HG02588 (cell line): ENCODE results near the gene UQCRHL.
"Not testable (repeated sequence)": the region's sequence is repeated elsewhere in the genome, so short reads cannot be mapped to it uniquely, and the experiment has no call there.

Experiments used
- ATAC-seq: cut with Tn5 transposase; IDR thresholded peaks from one replicate; pipeline ENCODE4 v1.9.1; 2021; ENCODE audit warnings: mild to moderate bottlenecking, moderate library complexity; ENCODE audit not compliant: unreplicated experiment

Gene UQCRHL

GRCh38 chr1:15835741-15836510 is 28.5 kb upstream of the UQCRHL start:
- ATAC-seq, result peak; percentile 53

- peak; percentile 2 for ATAC-seq
Observed at GRCh38 chr1:15835205-15835740, 27.8 kb upstream of the UQCRHL start.

- peak; percentile 45 for ATAC-seq
Observed at GRCh38 chr1:15834406-15835204, 27.2 kb upstream of the UQCRHL start.

GRCh38 chr1:15833842-15834405 is 26.5 kb upstream of the UQCRHL start:
- no peak for ATAC-seq

- ATAC-seq, result no peak
Observed at GRCh38 chr1:15833069-15833679, 25.7 kb upstream of the UQCRHL start.

- ATAC-seq, result no peak
Observed at GRCh38 chr1:15830258-15830657, 22.8 kb upstream of the UQCRHL start.

GRCh38 chr1:15828931-15829330 is 21.5 kb upstream of the UQCRHL start:
- not testable (repeated sequence) for ATAC-seq

- not testable (repeated sequence) for ATAC-seq
Observed at GRCh38 chr1:15827567-15827966, 20.1 kb upstream of the UQCRHL start.

- ATAC-seq, result no peak
Observed at GRCh38 chr1:15826810-15827507, 19.5 kb upstream of the UQCRHL start.

- no peak for ATAC-seq
Observed at GRCh38 chr1:15825800-15826199, 18.4 kb upstream of the UQCRHL start.

- ATAC-seq, result no peak
Observed at GRCh38 chr1:15820478-15820877, 13.0 kb upstream of the UQCRHL start.

GRCh38 chr1:15816674-15817073 is 9.2 kb upstream of the UQCRHL start:
- ATAC-seq, result no peak

- no peak for ATAC-seq
Observed at GRCh38 chr1:15810073-15810472, 2.6 kb upstream of the UQCRHL start.

GRCh38 chr1:15808955-15809354 is 1.5 kb upstream of the UQCRHL start:
- no peak for ATAC-seq

GRCh38 chr1:15807121-15807520 is 328 bp downstream of the UQCRHL start:
- ATAC-seq, result no peak

GRCh38 chr1:15804060-15804459 is 3.4 kb downstream of the UQCRHL start:
- no peak for ATAC-seq

- ATAC-seq, result no peak
Observed at GRCh38 chr1:15803380-15803779, 4.1 kb downstream of the UQCRHL start.

- no peak for ATAC-seq
Observed at GRCh38 chr1:15802234-15802965, 5.0 kb downstream of the UQCRHL start.

GRCh38 chr1:15799928-15800835 is 7.3 kb downstream of the UQCRHL start:
- ATAC-seq, result no peak
